Measurements from ENCODE around the gene ZNF766. TPM values are rescaled to one million over a fixed set of nuclear protein-coding genes. Genes with fewer than 3 reads are reported as not detected.

The ZNF766 gene
- total RNA-seq, 1 donor from 2014 or later: 5.6 TPM

GRCh38 chr19:52343548-52343947, 74.2 kb downstream of the ZNF766 start:
- Histone ChIP-seq H3K4me3 (no peak overlapping the region), H3K27me3 (no peaks in the 10 kb centered on the region), H3K36me3 (peaks cover 0 to 13% of the 10 kb centered on the region in 2 donors), H3K4me1 (no peaks in the 10 kb centered on the region), H3K27ac (no peak overlapping the region), H3K9me3 (no peaks in the 10 kb centered on the region)
- DNase-seq (ENCODE audit: extremely low spot score in 2 of 2): no peak
- TF ChIP-seq CTCF (IDR thresholded peaks at IDR 0.05) (peak in 1 of 3 experiments; percentile 19), POLR2A (IDR thresholded peaks at IDR 0.05) (no peak), POLR2AphosphoS5 (IDR thresholded peaks at IDR 0.05; ENCODE audit: insufficient read depth in 1 of 2, low read depth in 1 of 2) (no peak)
- intact Hi-C loops (cut with DNase I): no loop called here

- no peaks in the 10 kb centered on the region for H3K27me3 ChIP-seq
- DNase-seq (ENCODE audit: extremely low spot score in 2 of 2): no peak
- H3K4me3 ChIP-seq: no peak overlapping the region
- H3K27ac ChIP-seq: no peak overlapping the region
- intact Hi-C loops (cut with DNase I): no loop called here
- peaks cover 0 to 20% of the 10 kb centered on the region in 2 donors for H3K36me3 ChIP-seq
- TF ChIP-seq CTCF (IDR thresholded peaks at IDR 0.05) (no peak), POLR2A (IDR thresholded peaks at IDR 0.05) (no peak), POLR2AphosphoS5 (IDR thresholded peaks at IDR 0.05; ENCODE audit: insufficient read depth in 1 of 2, low read depth in 1 of 2) (no peak)
- no peaks in the 10 kb centered on the region for H3K4me1 ChIP-seq
- no peaks in the 10 kb centered on the region for H3K9me3 ChIP-seq
These were observed 75.8 kb downstream of the ZNF766 start for GRCh38 chr19:52345162-52345561.

MicroRNAs within 50 kb of the gene (microRNA counts, 767-probe panel; counts per million panel counts)
- microRNA hsa-miR-643: 238 to 261 counts per million in 2 donors

Small RNAs within 50 kb of the gene (microRNA-seq; reads per million reads assigned to microRNA genes)
- 2.4 reads per million for gene MIR643 (ENCODE audit: borderline number of aligned reads, borderline replicate concordance)
- 1.4 reads per million for gene MIR6801 (ENCODE audit: borderline number of aligned reads, borderline replicate concordance)

Small RNAs within 50 kb of the gene (small RNA-seq; reads per million reads assigned to genes)
- gene MIR643 (not detected), gene MIR6801 (not detected), gene RF00019 (not detected)

Other genes with a start within 250 kb of the ZNF766 start
- gene ZNF614, start 241.2 kb upstream of the ZNF766 start, total RNA-seq: 5.9 TPM
- 14.0 TPM for gene ZNF432, start 220.7 kb upstream of the ZNF766 start, total RNA-seq
- 24.1 TPM for gene ZNF841, start 173.8 kb upstream of the ZNF766 start, total RNA-seq
- 2.7 TPM for gene ZNF616, start 129.6 kb upstream of the ZNF766 start, total RNA-seq
- gene ZNF836, start 98.0 kb upstream of the ZNF766 start, total RNA-seq: 3.9 TPM
- 163 TPM for gene PPP2R1A, start 79.5 kb upstream of the ZNF766 start, total RNA-seq
- gene ZNF480, start 27.6 kb downstream of the ZNF766 start, total RNA-seq: 9.1 TPM
- 0.98 TPM for gene ZNF610, start 66.7 kb downstream of the ZNF766 start, total RNA-seq
- gene ZNF880, start 100.3 kb downstream of the ZNF766 start, total RNA-seq: 15.2 TPM
- 11.0 TPM for gene ZNF528, start 128.3 kb downstream of the ZNF766 start, total RNA-seq
- gene ZNF534, start 159.6 kb downstream of the ZNF766 start, total RNA-seq: not detected
- gene ZNF578, start 184.0 kb downstream of the ZNF766 start, total RNA-seq: 2.5 TPM

Measured in vagina (tissue), 2 donors.